B cell (primary cell): ENCODE results near the gene SPATA2L.

Experiments used
- CTCF ChIP-seq: fragments of 200-600 bp; IDR thresholded peaks from one replicate; pipeline ENCODE4 v1.8.0; 2022; ENCODE audit warnings: antibody characterized with exemption, mild to moderate bottlenecking
- EZH2 ChIP-seq: IDR thresholded peaks from 2 replicates; pipeline ENCODE4 v1.6.1; 2012; ENCODE audit warnings: borderline replicate concordance, low read depth, mild to moderate bottlenecking, moderate library complexity, low read length; ENCODE audit not compliant: insufficient read depth, poor library complexity, severe bottlenecking

- TF ChIP-seq CTCF: no peak
- TF ChIP-seq EZH2: no peak
Measured at GRCh38 chr16:89656435-89657121, 44.9 kb downstream of the SPATA2L start.
